Gastrocnemius medialis (tissue), 4 donors: ENCODE results near the gene NDRG3.

Source experiments
- CTCF ChIP-seq, 5 experiments: fragments of 450-650 bp in 3 of 5; fragments of 200-600 bp in 2 of 5; sonication (generic) in 2 of 5; IDR thresholded peaks in 4 of 5; conservative IDR thresholded peaks in 1 of 5; 1 replicate in 4 of 5; 2 replicates in 1 of 5; pipeline ENCODE4 v1.5.1; 2016 to 2019; ENCODE audit warnings: antibody characterized with exemption in 5 of 5, mild to moderate bottlenecking in 3 of 5, moderate library complexity in 3 of 5
- POLR2A ChIP-seq, 2 donors: fragments of 450-650 bp; IDR thresholded peaks; one replicate each; pipeline ENCODE4 v1.6.1; 2017; ENCODE audit warnings: antibody characterized with exemption in 2 of 2, mild to moderate bottlenecking in 2 of 2, moderate library complexity in 2 of 2

GRCh38 chr20:36623444-36623843 is 122.4 kb downstream of the NDRG3 start:
- TF ChIP-seq CTCF (IDR thresholded peaks at IDR 0.05 in 4 of 5, conservative IDR thresholded peaks at IDR 0.05 in 1 of 5) (no peak), POLR2A (IDR thresholded peaks at IDR 0.05) (no peak)
